Activated T-cell treated with anti-CD3 and anti-CD28 coated beads, Interleukin-2, amount 50 U/mL, for 48 hours (primary cell): ENCODE results near the gene GOLGA6L2.
"Not testable (repeated sequence)": the region's sequence is repeated elsewhere in the genome, so short reads cannot be mapped to it uniquely, and the experiment has no call there.

ENCODE experiments used
- DNase-seq, 2 experiments: peaks; one replicate each; pipeline ENCODE4 v3.0.0-alpha.2; 2020

Gene GOLGA6L2, protein sequence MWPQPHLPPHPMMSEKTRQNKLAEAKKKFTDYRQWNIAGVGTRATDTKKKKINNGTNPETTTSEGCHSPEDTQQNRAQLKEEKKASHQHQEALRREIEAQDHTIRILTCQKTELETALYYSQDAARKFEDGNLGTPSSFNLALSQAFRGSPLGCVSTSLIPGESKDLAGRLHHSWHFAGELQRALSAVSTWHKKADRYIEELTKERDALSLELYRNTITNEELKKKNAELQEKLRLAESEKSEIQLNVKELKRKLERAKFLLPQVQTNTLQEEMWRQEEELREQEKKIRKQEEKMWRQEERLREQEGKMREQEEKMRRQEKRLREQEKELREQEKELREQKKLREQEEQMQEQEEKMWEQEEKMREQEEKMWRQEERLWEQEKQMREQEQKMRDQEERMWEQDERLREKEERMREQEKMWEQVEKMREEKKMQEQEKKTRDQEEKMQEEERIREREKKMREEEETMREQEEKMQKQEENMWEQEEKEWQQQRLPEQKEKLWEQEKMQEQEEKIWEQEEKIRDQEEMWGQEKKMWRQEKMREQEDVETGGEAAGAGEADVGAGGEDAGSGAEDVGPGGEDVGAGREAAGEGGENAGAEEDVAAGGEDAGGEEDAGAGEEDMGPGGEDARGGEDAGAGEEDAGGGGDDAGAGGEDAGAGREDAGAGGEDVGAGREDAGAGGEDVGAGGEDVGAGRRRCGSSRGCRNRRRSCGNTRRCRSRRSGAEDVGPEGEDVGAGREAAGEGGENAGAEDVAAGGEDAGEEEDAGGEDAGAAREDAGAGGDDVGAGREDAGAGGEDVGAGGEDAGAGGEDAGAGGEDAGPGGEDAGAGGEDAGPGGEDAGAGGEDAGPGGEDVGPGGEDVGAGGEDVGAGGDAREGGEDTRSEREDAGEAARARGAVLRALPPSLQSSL

GRCh38 chr15:23447107-23447500 is at the start of gene GOLGA6L2:
TSS of gene GOLGA6L2 (minus strand) at chr15:23447243. CDS start at chr15:23447181, 62 bp downstream.
- DNase-seq: peak in 1 of 2 experiments; percentile 26

DNA sequence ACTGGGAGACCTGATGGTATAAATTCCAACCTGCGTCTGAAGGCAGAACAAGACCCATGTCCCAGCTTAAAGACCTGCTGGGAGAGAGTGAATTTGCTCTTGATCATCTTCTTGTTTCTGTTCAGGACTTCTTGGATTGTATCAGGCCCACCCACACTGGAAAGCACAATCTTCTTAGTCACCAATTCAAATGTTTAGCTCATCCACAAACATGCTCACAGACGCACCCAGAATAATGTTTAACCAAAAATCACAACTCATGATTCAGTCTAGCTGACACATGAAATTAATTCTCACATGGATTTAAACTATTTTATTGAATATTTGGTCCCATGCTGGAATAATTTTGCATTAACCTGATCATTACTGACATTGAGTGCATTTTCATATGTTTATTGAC is 37.8 kb upstream of the GOLGA6L2 start:
- DNase-seq: no peak

DNA sequence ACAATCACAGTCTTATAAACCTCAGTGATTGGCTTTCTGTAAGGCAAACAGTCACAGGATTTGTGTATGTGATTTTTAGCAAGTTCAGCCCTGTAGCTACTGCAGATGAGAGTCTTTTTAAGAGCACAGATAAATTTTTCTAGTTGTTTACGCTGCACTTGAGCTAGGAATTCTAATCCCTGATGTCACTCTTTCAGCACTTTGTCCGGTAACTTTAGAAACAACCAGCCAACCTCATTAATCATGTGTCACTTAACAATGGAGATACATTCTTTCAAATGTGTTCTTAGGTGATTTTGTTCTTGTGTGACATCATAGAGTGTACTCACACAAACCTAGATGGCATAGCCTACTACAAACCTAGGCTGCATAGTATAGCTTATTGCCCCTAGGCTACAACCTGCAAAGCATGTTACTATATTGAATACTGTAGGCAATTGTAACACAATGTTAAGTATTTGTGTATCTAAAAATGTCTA is 36.8 kb upstream of the GOLGA6L2 start:
- no peak for DNase-seq

- DNase-seq: no peak
Measured at GRCh38 chr15:23482764-23483489, 35.9 kb upstream of the GOLGA6L2 start.

DNA sequence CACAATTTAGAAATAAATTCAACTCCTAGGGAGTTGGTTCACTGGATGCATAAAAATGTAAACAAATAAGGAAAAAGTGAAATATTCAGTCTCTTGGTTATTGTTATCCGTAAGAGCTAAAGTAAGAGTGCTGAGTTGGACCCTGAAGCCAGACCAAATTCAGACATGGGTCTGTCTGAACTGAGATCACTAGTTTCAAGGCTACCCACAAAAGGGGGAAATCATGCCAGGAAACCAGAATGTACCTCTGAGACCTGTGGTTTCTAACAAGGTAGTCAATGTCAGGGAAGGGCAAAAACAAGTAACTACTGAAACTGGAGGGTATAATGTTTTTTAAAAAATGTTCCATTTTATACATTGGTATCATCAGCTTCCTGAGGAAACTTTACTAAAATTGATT is 35.2 kb upstream of the GOLGA6L2 start:
- no peak for DNase-seq

GRCh38 chr15:23477920-23478319 is 30.9 kb upstream of the GOLGA6L2 start:
- no peak for DNase-seq

GRCh38 chr15:23472678-23473077 is 25.6 kb upstream of the GOLGA6L2 start:
- DNase-seq: no peak

- DNase-seq: no peak
Measured at GRCh38 chr15:23472033-23472432, 25.0 kb upstream of the GOLGA6L2 start.

DNA sequence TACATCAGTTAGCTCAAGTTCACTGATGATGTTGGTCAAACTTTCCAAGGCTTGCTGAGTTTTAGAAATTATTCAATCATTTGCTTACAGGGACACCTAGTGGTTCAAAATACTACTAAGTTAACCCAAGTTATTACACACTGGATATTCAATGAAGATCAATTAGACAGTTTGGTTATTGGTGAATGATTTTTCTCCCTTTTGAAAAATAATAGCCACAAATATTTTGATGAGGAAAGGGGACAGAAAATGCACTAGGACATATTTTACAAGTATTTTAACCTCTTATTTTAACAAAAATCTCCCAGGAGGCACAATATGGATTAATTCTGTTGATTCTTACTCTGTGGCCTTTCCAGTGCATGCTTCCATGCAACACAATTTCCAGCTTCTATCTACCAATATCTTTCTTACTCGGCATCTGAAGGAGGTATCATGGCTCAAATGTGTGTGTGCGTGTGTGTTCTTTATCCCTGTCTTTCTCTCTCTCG is 20.1 kb upstream of the GOLGA6L2 start:
- no peak for DNase-seq

DNA sequence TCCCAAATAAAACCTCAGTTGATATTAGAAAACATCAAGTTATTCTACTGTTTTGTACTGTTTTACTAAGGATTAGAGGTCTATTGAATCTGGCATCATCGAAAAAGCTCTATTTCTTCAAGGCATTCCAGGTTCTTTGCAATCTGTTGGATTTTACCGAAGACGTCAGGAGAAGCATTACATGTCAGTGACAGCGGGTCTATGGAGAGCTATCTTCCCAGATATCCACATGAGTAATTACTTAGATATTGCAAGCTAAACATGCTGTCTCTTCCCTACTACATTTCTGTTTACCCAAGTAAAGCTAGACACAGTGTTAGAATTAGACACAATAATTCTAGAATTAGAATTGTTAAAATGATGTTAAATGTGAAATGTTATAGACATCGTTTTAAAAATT is 10.8 kb upstream of the GOLGA6L2 start:
- DNase-seq: no peak

GRCh38 chr15:23446215-23447106 is 582 bp downstream of the GOLGA6L2 start:
- DNase-seq: no peak

DNA sequence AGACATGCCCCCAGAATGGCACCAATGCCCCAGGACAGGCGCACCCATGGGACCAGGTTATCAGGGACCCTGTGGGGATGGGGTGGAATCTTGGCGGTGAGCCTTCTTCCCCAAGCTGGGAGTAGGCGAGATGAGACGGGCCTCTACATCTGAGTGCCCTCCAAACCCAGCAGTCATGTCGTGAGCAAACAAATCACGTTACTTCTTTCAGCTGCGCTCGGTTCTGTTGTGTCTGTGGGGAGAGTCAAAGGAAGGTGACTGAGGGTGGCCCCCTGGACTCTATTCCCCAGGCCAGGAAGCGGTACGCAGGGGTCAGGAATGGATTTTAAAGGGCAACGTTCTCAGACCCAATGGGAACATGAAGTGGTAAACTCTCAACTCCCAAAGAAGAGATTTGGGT is 2.8 kb downstream of the GOLGA6L2 start:
- DNase-seq: no peak

DNA sequence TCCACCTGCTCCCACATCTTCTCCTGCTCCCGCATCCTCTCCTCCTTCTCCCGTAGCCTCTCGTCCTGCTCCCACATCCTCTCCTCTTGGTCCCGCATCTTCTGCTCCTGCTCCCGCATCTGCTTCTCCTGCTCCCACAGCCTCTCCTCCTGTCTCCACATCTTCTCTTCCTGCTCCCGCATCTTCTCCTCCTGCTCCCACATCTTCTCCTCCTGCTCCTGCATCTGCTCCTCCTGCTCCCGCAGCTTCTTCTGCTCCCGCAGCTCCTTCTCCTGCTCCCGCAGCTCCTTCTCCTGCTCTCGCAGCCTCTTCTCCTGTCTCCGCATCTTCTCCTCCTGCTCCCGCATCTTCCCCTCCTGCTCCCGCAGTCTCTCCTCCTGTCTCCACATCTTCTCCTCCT is 5.8 kb downstream of the GOLGA6L2 start:
- no peak for DNase-seq

- no peak for DNase-seq
Measured at GRCh38 chr15:23440596-23440995, 6.4 kb downstream of the GOLGA6L2 start.

DNA sequence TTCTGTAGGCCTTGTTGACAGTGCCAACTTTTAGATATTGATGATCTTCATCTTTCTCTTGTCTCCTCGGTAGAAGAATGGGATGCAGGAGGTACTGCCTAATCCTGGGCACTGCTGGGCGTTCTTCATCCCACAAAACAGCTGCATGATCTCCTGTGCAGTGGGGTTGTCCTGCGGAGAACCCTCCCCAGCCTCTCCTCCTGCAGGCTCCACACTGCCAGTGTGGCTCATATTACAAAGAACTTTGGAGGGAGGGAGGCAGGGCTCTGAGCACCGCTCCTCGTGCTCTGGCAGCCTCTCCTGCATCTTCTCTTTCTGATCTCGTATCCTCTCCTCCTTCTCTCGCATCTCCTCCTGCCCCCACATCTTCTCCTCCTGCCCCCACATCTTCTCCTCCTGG is 7.5 kb downstream of the GOLGA6L2 start:
- no peak for DNase-seq

DNA sequence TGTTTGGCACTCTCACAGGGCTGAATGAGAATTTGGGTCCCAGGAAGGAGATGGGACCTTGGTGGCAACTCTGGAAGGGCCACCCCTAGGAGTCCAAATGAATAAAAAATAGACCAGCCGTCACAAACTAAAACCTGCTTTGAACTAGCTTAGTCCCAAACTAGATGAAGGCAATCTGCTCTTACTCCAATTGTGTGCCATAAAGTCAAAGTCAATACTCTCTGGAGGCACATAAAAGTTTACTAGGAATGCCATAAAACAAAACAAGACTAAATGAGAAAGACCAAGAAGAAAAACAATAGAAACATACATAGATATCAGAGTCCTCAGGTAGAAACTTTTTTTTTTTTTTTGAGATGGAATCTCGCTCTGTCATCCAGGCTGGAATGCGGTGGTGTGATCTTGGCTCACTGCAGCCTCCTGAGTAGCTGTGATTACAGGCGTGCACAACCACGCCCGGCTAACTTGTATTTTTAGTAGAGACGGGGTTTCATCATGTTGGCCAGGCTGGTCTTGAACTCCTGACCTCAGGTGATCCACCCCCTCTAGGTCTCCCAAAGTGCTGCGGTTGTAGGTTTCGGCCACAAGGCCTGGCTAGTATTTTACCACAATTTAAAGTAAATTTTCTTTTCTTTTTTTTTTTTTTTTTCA is 8.1 kb downstream of the GOLGA6L2 start:
- DNase-seq: no peak

DNA sequence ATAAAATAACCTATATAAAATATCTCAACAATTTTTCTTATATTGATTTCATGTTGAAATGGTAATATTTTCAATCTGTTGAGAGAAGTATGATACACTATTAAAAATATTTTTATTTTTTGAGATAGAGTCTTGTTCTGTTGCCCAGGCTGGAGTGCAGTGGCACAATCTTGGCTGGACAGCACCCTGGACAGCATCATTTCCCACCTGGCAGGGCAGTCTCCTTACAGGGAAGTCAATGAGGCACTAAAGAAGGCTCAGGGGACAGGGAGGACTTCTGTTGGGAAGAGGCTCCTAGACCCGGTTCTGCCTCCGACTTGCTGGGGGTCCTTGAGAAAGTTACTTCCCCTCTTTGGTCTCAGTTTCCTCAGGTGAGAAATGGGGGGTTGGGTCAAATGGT is 9.4 kb downstream of the GOLGA6L2 start:
- no peak for DNase-seq

- DNase-seq: no peak
Measured at GRCh38 chr15:23437146-23437545, 9.9 kb downstream of the GOLGA6L2 start.

GRCh38 chr15:23436421-23436820 is 10.6 kb downstream of the GOLGA6L2 start:
- no peak for DNase-seq

DNA sequence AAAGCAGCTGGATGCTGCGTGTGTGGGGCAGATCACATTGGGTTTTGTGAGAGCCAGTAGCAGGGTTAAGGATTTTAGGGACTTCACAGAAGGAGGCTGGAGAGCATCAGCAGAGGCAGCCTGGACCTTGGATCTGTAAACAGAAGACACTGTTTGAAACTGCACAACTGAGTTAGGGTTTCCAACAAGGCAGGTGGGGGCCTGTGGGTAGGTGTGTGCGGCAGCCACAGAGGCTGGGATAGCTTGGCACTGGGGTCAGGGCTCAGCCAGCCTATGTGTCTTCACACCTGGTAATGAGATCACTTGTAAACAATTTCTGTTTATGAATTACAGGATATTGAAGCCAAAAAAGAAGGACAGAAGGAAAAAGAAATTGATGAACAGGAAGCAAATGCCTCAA is 12.3 kb downstream of the GOLGA6L2 start:
- DNase-seq: not testable (repeated sequence)

DNA sequence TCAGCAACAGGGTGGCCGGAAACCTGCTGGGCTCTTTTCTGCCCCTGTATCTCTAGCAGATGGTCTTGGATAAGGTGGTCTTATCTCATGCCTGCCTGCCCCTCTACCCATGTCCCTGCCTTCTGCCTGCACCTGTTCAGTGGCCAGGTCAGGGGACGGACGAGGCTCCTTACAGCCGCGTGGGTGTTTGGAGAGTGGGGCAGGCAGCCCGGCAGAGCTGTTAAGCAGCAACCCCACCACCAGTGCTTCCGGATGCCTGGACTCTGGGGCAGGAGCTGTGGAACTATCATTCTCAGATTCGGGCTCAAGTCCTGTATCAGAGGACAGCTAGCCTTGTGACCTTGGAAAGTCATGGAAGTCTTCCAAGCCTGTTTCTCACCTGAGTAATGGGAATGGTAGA is 21.7 kb downstream of the GOLGA6L2 start:
- not testable (repeated sequence) for DNase-seq
